K562 (cell line): ENCODE measurements around the gene C19orf44. TPM values are rescaled to one million over a fixed set of nuclear protein-coding genes. Genes with fewer than 3 reads are reported as not detected.

Source experiments
- ATF7 ChIP-seq: fragments of 450-650 bp; IDR thresholded peaks from 2 replicates; pipeline ENCODE4 v1.7.1; 2014; ENCODE audit warnings: mild to moderate bottlenecking, moderate library complexity
- BRCA1 ChIP-seq, 2 experiments: fragments of 450-650 bp in 1 of 2; sonication (generic) in 1 of 2; formaldehyde crosslinking in 1 of 2; IDR thresholded peaks; 2 replicates each; pipeline versions ENCODE4 v1.5.0 to v1.6.1; 2017 to 2020; ENCODE audit warnings: mild to moderate bottlenecking in 1 of 2, missing genetic modification reagents in 1 of 2
- CHCHD3 ChIP-seq: fragments of 250-450 bp; sonication (Bioruptor Pico); IDR thresholded peaks from 2 replicates; pipeline ENCODE4 v2.1.2; 2022; ENCODE audit warnings: mild to moderate bottlenecking
- CHD1 ChIP-seq: fragments of 200-600 bp; sonication (generic); IDR thresholded peaks from one replicate; pipeline ENCODE4 v1.6.1; 2012; ENCODE audit warnings: mild to moderate bottlenecking, moderate library complexity, low read length, inconsistent platforms
- ELF2 ChIP-seq: fragments of 250-450 bp; sonication (Bioruptor Pico); IDR thresholded peaks from 2 replicates; pipeline ENCODE4 v1.5.0; 2021; ENCODE audit warnings: mild to moderate bottlenecking
- EP300 ChIP-seq: IDR thresholded peaks from 2 replicates; pipeline ENCODE4 v1.6.1; 2012; ENCODE audit warnings: low read length, improper control_type of control experiment
- GABPB2 ChIP-seq: fragments of 250-450 bp; sonication (Bioruptor Pico); conservative IDR thresholded peaks from 2 replicates; pipeline ENCODE4 v1.5.1; 2021; ENCODE audit warnings: mild to moderate bottlenecking
- NFIX ChIP-seq: fragments of 250-450 bp; sonication (Bioruptor Pico); IDR thresholded peaks from 2 replicates; pipeline ENCODE4 v1.4.0; 2020; ENCODE audit warnings: low read depth, mild to moderate bottlenecking, moderate library complexity
- NR2F6 ChIP-seq: fragments of 450-650 bp; formaldehyde crosslinking; IDR thresholded peaks from 2 replicates; pipeline ENCODE4 v1.4.0; 2020; ENCODE audit warnings: mild to moderate bottlenecking
- SOX6 ChIP-seq: fragments of 450-650 bp; IDR thresholded peaks from 2 replicates; pipeline ENCODE4 v1.6.1; 2014; ENCODE audit warnings: mild to moderate bottlenecking
- SP2 ChIP-seq: IDR thresholded peaks from 2 replicates; pipeline ENCODE4 v1.6.1; 2011; ENCODE audit warnings: mild to moderate bottlenecking, low read depth, low read length, moderate library complexity; ENCODE audit not compliant: poor library complexity, severe bottlenecking; ENCODE audit errors: extremely low read depth
- ZKSCAN1 ChIP-seq: fragments of 150-350 bp; IDR thresholded peaks from 2 replicates; pipeline ENCODE4 v1.6.1; 2016; ENCODE audit warnings: low read depth, low read length
- ZNF146 ChIP-seq: IDR thresholded peaks from one replicate; pipeline ENCODE4 v1.6.1; 2018; ENCODE audit warnings: missing compliant biosample characterization; ENCODE audit not compliant: unreplicated experiment
- ZNF431 ChIP-seq: sonication (generic); formaldehyde crosslinking; IDR thresholded peaks from 2 replicates; pipeline ENCODE4 v1.8.0; 2022; ENCODE audit warnings: mild to moderate bottlenecking, missing genetic modification reagents
- ZNF717 ChIP-seq: fragments of 250-450 bp; sonication (Bioruptor Pico); IDR thresholded peaks from 2 replicates; pipeline ENCODE4 v1.5.0; 2021
- polyA plus RNA-seq, 8 experiments: library from polyadenylated mRNA; depleted of rRNA in 4 of 8; stranded (reverse) in 5 of 8; unstranded in 3 of 8; fragments of >200 nt; fragmentation: Nextera tagmentation in 2 of 8; fragmentation: Illumina TruSeq in 1 of 8; extraction: Ambion mirVana in 2 of 8; extraction: Trizol in 1 of 8; gene quantifications; 2 replicates each; pipeline versions ENCODE4 v1.2.1 to v1.2.3, GENCODE V29; 2011 to 2014; ENCODE audit warnings: inconsistent platforms in 1 of 8, missing spikeins in 1 of 8
- total RNA-seq, 7 experiments: library from RNA; depleted of rRNA in 6 of 7; stranded (reverse); fragments of >200 nt in 6 of 7; fragmentation: Illumina TruSeq in 2 of 7; extraction: Trizol in 2 of 7; gene quantifications; 2 replicates each; pipeline versions ENCODE4 v1.2.1 to v1.2.3, GENCODE V29; 2011 to 2021; ENCODE audit warnings: low replicate concordance in 1 of 7
- TF ChIP-seq, protein P1 (sequence below): conservative IDR thresholded peaks from 2 replicates; pipeline ENCODE4 v1.6.1; 2011; ENCODE audit warnings: low read depth, mild to moderate bottlenecking, low read length; ENCODE audit not compliant: control insufficient read depth
- TF ChIP-seq, protein P2 (sequence below): fragments of 450-650 bp; formaldehyde crosslinking; IDR thresholded peaks from 2 replicates; pipeline ENCODE4 v1.4.0; 2020; ENCODE audit warnings: mild to moderate bottlenecking, moderate library complexity
- TF ChIP-seq, protein P3 (sequence below): fragments of 450-650 bp; IDR thresholded peaks from 2 replicates; pipeline ENCODE4 v1.7.0; 2016; ENCODE audit warnings: borderline replicate concordance
- TF ChIP-seq, protein P4 (sequence below), 2 experiments: fragments of 450-650 bp in 1 of 2; IDR thresholded peaks; 2 replicates each; pipeline ENCODE4 v1.6.1; 2011 to 2017; ENCODE audit warnings: low read depth in 2 of 2, antibody characterized with exemption in 1 of 2, borderline replicate concordance in 1 of 2, low read length in 1 of 2, mild to moderate bottlenecking in 1 of 2, mixed read lengths in 1 of 2; ENCODE audit not compliant: control insufficient read depth in 1 of 2
- TF ChIP-seq, protein P5 (sequence below): fragments of 450-650 bp; IDR thresholded peaks from 2 replicates; pipeline ENCODE4 v1.6.1; 2016; ENCODE audit warnings: antibody characterized with exemption

C19orf44 gene
- total and polyA plus RNA-seq, 9 of the 15 experiments (the other 6 are each of a cell fraction or from before 2014, with no cell fraction given) = 0.41 to 7.7 (median 3.5) TPM

DNA sequence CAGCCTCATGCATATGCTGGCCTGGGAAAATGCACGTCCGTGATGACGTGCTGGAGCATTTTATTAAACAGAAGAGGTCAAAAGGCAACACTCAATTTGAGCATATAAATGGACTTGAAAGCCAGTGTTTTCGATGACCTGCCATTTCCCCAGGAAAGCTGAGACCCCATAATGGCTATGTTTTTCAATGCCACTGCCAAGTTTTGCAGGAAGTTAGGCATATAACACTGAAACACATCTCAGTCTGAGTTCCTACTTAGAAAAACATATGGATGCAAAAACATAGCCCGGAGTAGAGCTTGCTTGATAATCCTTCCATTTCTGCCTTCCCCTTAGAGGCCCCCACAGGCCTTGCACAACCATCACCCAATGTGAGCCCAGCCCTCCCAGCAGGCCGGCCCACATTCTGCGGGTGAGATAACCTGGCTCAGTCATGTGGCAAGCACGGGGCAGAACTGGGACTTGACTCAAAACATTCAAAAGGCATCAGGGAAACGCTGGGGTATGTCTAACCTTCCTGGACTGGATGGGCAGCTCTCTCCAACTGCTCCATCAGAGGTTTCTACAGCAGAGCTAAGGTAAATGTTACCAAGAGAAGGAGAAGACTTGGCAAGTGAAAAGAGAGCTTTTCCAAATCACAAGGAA, 49.3 kb upstream of the C19orf44 start (continued):
- TF ChIP-seq, protein P1, sequence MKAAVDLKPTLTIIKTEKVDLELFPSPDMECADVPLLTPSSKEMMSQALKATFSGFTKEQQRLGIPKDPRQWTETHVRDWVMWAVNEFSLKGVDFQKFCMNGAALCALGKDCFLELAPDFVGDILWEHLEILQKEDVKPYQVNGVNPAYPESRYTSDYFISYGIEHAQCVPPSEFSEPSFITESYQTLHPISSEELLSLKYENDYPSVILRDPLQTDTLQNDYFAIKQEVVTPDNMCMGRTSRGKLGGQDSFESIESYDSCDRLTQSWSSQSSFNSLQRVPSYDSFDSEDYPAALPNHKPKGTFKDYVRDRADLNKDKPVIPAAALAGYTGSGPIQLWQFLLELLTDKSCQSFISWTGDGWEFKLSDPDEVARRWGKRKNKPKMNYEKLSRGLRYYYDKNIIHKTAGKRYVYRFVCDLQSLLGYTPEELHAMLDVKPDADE = 0 out of 2 replicates have a peak, but pooled peaks have one; percentile 23
- TF ChIP-seq CHD1 = no peak
- no peak for TF ChIP-seq SP2
- no peak for TF ChIP-seq ZNF717 (CRISPR knock-in tag)
- no peak for TF ChIP-seq CHCHD3 (CRISPR knock-in tag)
- TF ChIP-seq ZNF431 (CRISPR knock-in tag) = no peak
- no peak for TF ChIP-seq ZNF146 (CRISPR knock-in tag)
- TF ChIP-seq, protein P2, sequence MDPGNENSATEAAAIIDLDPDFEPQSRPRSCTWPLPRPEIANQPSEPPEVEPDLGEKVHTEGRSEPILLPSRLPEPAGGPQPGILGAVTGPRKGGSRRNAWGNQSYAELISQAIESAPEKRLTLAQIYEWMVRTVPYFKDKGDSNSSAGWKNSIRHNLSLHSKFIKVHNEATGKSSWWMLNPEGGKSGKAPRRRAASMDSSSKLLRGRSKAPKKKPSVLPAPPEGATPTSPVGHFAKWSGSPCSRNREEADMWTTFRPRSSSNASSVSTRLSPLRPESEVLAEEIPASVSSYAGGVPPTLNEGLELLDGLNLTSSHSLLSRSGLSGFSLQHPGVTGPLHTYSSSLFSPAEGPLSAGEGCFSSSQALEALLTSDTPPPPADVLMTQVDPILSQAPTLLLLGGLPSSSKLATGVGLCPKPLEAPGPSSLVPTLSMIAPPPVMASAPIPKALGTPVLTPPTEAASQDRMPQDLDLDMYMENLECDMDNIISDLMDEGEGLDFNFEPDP = no peak
- no peak for TF ChIP-seq EP300
- TF ChIP-seq, protein P3, sequence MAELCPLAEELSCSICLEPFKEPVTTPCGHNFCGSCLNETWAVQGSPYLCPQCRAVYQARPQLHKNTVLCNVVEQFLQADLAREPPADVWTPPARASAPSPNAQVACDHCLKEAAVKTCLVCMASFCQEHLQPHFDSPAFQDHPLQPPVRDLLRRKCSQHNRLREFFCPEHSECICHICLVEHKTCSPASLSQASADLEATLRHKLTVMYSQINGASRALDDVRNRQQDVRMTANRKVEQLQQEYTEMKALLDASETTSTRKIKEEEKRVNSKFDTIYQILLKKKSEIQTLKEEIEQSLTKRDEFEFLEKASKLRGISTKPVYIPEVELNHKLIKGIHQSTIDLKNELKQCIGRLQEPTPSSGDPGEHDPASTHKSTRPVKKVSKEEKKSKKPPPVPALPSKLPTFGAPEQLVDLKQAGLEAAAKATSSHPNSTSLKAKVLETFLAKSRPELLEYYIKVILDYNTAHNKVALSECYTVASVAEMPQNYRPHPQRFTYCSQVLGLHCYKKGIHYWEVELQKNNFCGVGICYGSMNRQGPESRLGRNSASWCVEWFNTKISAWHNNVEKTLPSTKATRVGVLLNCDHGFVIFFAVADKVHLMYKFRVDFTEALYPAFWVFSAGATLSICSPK = no peak
- TF ChIP-seq NR2F6 (CRISPR knock-in tag) = no peak
- TF ChIP-seq ZKSCAN1 = no peak
- no peak for TF ChIP-seq NFIX (CRISPR knock-in tag)
- TF ChIP-seq BRCA1 (IDR thresholded peaks at IDR 0.05) = no peak
- no peak for TF ChIP-seq BRCA1 (CRISPR knock-in tag; IDR thresholded peaks at IDR 0.05)
- TF ChIP-seq, protein P4, sequence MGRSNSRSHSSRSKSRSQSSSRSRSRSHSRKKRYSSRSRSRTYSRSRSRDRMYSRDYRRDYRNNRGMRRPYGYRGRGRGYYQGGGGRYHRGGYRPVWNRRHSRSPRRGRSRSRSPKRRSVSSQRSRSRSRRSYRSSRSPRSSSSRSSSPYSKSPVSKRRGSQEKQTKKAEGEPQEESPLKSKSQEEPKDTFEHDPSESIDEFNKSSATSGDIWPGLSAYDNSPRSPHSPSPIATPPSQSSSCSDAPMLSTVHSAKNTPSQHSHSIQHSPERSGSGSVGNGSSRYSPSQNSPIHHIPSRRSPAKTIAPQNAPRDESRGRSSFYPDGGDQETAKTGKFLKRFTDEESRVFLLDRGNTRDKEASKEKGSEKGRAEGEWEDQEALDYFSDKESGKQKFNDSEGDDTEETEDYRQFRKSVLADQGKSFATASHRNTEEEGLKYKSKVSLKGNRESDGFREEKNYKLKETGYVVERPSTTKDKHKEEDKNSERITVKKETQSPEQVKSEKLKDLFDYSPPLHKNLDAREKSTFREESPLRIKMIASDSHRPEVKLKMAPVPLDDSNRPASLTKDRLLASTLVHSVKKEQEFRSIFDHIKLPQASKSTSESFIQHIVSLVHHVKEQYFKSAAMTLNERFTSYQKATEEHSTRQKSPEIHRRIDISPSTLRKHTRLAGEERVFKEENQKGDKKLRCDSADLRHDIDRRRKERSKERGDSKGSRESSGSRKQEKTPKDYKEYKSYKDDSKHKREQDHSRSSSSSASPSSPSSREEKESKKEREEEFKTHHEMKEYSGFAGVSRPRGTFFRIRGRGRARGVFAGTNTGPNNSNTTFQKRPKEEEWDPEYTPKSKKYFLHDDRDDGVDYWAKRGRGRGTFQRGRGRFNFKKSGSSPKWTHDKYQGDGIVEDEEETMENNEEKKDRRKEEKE (IDR thresholded peaks at IDR 0.05; ENCODE audit: borderline replicate concordance in 1 of 2, control insufficient read depth in 1 of 2, low read depth in 2 of 2, low read length in 1 of 2) = no peak
- TF ChIP-seq ATF7 = peak; percentile 50
- TF ChIP-seq GABPB2 = no peak
- TF ChIP-seq, protein P5, sequence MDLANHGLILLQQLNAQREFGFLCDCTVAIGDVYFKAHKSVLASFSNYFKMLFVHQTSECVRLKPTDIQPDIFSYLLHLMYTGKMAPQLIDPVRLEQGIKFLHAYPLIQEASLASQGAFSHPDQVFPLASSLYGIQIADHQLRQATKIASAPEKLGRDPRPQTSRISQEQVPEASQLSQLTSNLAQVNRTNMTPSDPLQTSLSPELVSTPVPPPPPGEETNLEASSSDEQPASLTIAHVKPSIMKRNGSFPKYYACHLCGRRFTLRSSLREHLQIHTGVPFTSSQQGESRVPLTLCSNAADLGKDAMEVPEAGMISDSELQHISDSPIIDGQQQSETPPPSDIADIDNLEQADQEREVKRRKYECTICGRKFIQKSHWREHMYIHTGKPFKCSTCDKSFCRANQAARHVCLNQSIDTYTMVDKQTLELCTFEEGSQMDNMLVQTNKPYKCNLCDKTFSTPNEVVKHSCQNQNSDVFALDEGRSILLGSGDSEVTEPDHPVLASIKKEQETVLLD = no peak
- TF ChIP-seq SOX6 = peak; percentile 42; the same call in 1 of the 2 replicates
- no peak for TF ChIP-seq ELF2 (CRISPR knock-in tag)
